ENCODE results near the gene AFG3L2. TPM values are rescaled to one million over a fixed set of nuclear protein-coding genes. Genes with fewer than 3 reads are reported as not detected.

The AFG3L2 gene
- total RNA-seq, 4 donors from 2014 or later, result 39.8 to 47.7 (median 41.7) TPM

- DNase-seq (ENCODE audit: extremely low spot score), result no peak
- H3K4me1 ChIP-seq, result peaks cover 27 to 39% (median 27%) of the 10 kb centered on the region in 4 donors
- 59% methylated on average over 2 of the region's 2 CpGs for WGBS
- H3K27me3 ChIP-seq, result no peaks in the 10 kb centered on the region
- H3K9me3 ChIP-seq, result no peaks in the 10 kb centered on the region
- no peak for TF ChIP-seq EP300 (IDR thresholded peaks at IDR 0.05)
- no peak for TF ChIP-seq POLR2A (IDR thresholded peaks at IDR 0.05; ENCODE audit: low read depth)
- TF ChIP-seq POLR2AphosphoS5 (IDR thresholded peaks at IDR 0.05), result no peak
- TF ChIP-seq, protein P1, sequence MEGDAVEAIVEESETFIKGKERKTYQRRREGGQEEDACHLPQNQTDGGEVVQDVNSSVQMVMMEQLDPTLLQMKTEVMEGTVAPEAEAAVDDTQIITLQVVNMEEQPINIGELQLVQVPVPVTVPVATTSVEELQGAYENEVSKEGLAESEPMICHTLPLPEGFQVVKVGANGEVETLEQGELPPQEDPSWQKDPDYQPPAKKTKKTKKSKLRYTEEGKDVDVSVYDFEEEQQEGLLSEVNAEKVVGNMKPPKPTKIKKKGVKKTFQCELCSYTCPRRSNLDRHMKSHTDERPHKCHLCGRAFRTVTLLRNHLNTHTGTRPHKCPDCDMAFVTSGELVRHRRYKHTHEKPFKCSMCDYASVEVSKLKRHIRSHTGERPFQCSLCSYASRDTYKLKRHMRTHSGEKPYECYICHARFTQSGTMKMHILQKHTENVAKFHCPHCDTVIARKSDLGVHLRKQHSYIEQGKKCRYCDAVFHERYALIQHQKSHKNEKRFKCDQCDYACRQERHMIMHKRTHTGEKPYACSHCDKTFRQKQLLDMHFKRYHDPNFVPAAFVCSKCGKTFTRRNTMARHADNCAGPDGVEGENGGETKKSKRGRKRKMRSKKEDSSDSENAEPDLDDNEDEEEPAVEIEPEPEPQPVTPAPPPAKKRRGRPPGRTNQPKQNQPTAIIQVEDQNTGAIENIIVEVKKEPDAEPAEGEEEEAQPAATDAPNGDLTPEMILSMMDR (IDR thresholded peaks at IDR 0.05), result no peak
- peak overlapping the region; percentile 1 to 32 (median 16) for H3K27ac ChIP-seq (replicated peaks in 1 of 4)
- intact Hi-C loops (cut with DNase I), result loop anchor here (5.0 kb wide), 1 partner anchor 38 kb away; no protein-coding TSS in a partner anchor
- H3K4me3 ChIP-seq, result no peak overlapping the region
- H3K36me3 ChIP-seq, result peaks cover 17 to 81% (median 58%) of the 10 kb centered on the region in 4 donors
Measured at GRCh38 chr18:12334366-12334808, 42.6 kb downstream of the AFG3L2 start.

DNA sequence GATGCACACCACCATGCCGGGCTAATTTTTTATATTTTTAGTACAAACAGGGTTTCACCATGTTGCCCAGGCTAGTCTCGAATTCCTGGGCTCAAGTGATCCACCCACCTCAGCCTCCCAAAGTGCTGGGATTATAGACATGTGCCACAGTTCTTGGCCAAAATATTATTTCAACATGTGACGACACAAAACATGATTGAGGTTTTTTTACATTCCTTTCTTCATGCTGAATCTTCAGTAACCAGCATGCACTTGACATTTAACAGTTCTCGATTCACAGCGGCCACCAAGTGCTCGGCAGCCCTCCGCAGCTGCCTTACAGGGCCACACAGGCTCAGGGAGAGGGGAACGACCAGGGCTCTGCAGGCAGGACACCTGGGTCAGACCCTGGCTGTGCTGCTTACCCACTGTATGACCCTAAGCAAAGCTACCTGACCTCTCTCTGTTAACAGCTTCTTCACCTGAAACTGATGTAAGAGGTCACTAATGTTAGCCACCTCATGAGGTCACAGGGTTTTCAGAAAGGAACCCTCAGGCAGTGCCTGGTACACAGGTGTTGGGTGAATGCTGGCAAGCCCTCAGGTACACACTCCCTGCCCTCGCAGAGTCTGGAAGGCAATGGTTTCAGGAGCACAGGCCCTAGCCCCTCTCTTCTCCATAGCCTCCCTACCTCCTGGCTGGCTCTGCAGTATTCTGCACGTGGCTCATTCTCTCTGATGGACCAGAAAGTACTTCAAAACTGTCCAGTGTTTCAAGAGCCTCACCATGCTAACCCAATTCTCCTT lies 43.3 kb downstream of the AFG3L2 start:
- 85% methylated on average over 10 of the region's 10 CpGs for WGBS

GRCh38 chr18:12330766-12331165 lies 46.3 kb downstream of the AFG3L2 start:
- WGBS, result 87% methylated on average over 4 of the region's 4 CpGs
- H3K36me3 ChIP-seq, result peaks cover 23 to 79% (median 65%) of the 10 kb centered on the region in 4 donors

More for the DNA sequence above, 43.3 kb downstream of the AFG3L2 start:
- H3K4me1 ChIP-seq, result peaks cover 27 to 39% (median 28%) of the 10 kb centered on the region in 4 donors
- peak overlapping the region in 3 of 4 donors; percentile 8 to 32 (median 25) for H3K27ac ChIP-seq (replicated peaks in 1 of 4)
- intact Hi-C loops (cut with DNase I), result loop anchor here (5.0 kb wide), 1 partner anchor 39 kb away; no protein-coding TSS in a partner anchor
- H3K9me3 ChIP-seq, result no peaks in the 10 kb centered on the region
- no peaks in the 10 kb centered on the region for H3K27me3 ChIP-seq
- TF ChIP-seq EP300 (IDR thresholded peaks at IDR 0.05) (no peak), POLR2AphosphoS5 (IDR thresholded peaks at IDR 0.05) (no peak), POLR2A (IDR thresholded peaks at IDR 0.05; ENCODE audit: low read depth) (no peak)
- TF ChIP-seq, protein P1 (IDR thresholded peaks at IDR 0.05), result no peak
- H3K36me3 ChIP-seq, result peaks cover 21 to 80% (median 60%) of the 10 kb centered on the region in 4 donors
- H3K4me3 ChIP-seq, result no peak overlapping the region
- no peak for DNase-seq (ENCODE audit: extremely low spot score)

DNA sequence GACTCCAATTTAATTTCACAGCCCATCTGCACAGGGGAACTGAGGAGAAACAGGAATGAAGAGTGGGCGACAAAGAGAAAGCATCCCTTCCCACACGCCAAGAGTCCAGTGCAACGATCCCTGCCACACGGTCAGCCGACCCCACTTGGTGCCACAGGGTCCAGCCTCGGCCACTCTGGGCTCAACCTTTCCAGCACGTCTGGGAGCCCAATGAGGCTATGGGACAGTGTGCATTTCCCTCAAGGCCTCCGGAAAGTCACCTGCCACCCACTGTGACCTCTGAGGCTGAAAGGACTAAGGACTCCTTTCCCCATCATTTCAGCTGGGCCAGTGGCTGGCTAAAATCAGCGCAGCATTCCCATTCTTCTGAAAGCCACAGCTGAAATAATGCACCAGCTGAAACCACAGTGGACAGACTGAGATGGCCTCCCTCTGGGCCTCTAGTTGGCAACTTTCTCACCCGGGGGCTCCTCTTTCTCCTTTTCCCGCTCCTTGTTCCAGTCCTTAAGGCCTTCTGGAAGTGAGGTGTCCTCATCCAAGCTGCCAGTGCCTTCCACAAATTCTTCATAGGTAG lies 47.8 kb downstream of the AFG3L2 start:
- Histone ChIP-seq H3K4me1 (peaks cover 25 to 30% (median 27%) of the 10 kb centered on the region in 4 donors), H3K36me3 (peaks cover 37 to 82% (median 71%) of the 10 kb centered on the region in 4 donors), H3K27me3 (no peaks in the 10 kb centered on the region), H3K27ac (replicated peaks in 1 of 4) (peak overlapping the region in 1 of 4 donors; percentile 5), H3K4me3 (no peak overlapping the region), H3K9me3 (no peaks in the 10 kb centered on the region)
- no peak for DNase-seq (ENCODE audit: extremely low spot score)
- TF ChIP-seq POLR2AphosphoS5 (IDR thresholded peaks at IDR 0.05), result no peak
- no peak for TF ChIP-seq EP300 (IDR thresholded peaks at IDR 0.05)
- no peak for TF ChIP-seq POLR2A (IDR thresholded peaks at IDR 0.05; ENCODE audit: low read depth)
- TF ChIP-seq, protein P1 (IDR thresholded peaks at IDR 0.05), result no peak
- intact Hi-C loops (cut with DNase I), result no loop called here
- WGBS, result 84% methylated on average over 11 of the region's 11 CpGs

More at GRCh38 chr18:12330766-12331165, 46.3 kb downstream of the AFG3L2 start:
- intact Hi-C loops (cut with DNase I), result loop anchor here (5.0 kb wide), 1 partner anchor 42 kb away; no protein-coding TSS in a partner anchor
- no peaks in the 10 kb centered on the region for H3K9me3 ChIP-seq
- no peak for DNase-seq (ENCODE audit: extremely low spot score)
- H3K4me1 ChIP-seq, result peaks cover 40 to 44% (median 42%) of the 10 kb centered on the region in 4 donors
- H3K27ac ChIP-seq (replicated peaks in 1 of 4), result no peak overlapping the region
- H3K27me3 ChIP-seq, result no peaks in the 10 kb centered on the region
- H3K4me3 ChIP-seq, result no peak overlapping the region
- TF ChIP-seq POLR2A (IDR thresholded peaks at IDR 0.05; ENCODE audit: low read depth) (no peak), POLR2AphosphoS5 (IDR thresholded peaks at IDR 0.05) (no peak)

All from esophagus muscularis mucosa (tissue), 4 donors.